HG02943 (cell line): ENCODE results near the gene PTPN6.

Experiments used
- ATAC-seq: cut with Tn5 transposase; IDR thresholded peaks from one replicate; pipeline ENCODE4 v1.9.1; 2021; ENCODE audit warnings: mild to moderate bottlenecking, low read depth, moderate library complexity; ENCODE audit not compliant: unreplicated experiment

PTPN6 gene

GRCh38 chr12:6921996-6922946, 28.9 kb upstream of the PTPN6 start:
- no peak for ATAC-seq

- no peak for ATAC-seq
Measured at GRCh38 chr12:6923003-6923732, 28.0 kb upstream of the PTPN6 start.

DNA sequence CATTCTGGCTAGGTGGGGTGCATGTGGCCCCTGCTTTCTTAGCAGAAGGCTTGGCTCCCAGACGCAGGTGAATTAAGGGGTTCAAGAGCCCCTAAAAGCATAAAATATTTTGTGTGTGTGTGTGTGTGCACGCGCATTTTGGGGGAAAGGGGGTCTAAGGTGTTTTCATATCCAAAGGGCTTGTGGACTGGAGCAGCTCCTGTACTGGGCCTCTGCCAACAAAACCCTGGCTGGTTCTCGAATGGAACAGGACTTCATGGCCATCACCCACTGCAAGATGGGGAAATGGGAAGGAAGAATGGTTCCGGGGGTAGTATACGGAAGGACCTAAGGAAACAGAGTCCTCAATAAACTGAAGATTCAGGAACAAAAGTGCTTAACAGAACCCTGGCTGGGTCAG, 27.3 kb upstream of the PTPN6 start:
- no peak for ATAC-seq

- ATAC-seq = no peak
Measured at GRCh38 chr12:6925239-6925539, 26.0 kb upstream of the PTPN6 start.

DNA sequence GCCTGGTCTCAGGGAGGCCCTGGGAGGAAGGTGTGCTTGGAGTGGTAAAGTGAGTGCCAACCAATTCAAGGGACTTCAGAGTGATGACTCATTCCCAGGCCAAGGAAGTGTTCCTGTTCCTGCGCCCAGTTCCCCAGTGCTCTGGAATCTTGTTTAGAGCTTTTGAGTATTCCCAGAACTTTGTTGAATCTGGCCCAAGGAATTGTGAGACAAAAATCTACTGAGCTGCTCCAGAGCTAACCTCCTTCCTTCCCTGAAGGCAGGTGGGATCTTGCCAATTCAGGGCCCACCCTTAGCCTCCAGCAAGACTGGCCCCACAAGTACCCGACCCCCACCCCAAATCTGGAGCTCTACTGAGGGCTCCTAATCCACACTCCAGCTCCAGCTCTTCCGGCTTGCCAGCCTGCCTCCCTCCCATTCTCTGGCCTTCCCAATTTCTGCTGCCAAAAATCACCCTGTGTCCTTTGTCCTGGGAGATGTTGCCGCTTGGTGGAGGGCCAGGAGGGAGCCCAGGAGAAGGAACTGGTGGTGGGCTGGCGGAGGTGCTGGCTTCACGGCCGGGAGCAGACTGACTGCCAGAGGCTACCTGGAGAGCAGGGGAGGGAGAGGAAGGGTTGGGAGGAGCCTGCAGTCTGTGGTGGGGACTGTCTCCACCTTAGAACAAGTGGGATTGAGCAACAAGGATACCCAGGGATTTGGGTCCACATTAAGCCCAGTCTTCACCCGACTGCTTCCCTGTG, 25.4 kb upstream of the PTPN6 start:
- ATAC-seq = no peak

- ATAC-seq = no peak
Measured at GRCh38 chr12:6927379-6928021, 23.7 kb upstream of the PTPN6 start, which contains the start of gene ATN1. TSS of gene ATN1 (plus strand) at chr12:6927959. CDS start at chr12:6934002, 6,043 bp downstream.

DNA sequence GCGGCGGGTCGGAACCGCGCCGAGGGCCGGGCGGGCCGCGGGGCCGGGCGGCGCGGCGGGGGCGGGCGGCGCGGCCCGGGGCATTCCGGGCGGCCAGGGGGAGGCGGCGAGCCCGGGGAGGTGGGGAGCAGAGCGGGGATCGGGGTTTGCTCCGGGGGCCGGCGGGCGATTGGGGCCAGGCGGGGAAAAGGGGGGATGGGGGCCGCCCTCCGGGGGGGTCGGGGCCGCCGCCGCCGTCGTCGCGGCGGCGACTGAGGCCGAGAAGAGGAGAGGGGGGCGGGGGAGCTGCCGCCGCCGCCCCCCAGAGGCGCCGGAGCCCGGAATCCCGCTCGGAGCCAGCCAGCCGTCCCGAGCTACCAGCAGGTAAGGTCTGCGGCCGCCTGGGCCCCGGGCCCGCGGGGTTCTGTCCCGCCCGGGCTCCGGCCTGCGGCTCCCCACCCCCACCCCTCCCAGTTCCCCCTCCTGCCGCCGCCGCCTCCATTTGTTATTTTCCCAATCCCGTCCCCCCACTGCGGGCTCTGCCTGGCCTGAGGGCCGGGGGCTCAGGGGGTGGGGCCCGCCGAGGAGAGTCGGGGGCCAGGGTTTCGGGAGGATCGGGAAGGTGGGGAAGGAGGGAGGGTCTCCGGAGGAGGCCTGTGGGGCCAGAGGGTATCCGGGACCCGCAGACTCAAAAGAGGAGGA, 23.0 kb upstream of the PTPN6 start:
- no peak for ATAC-seq

DNA sequence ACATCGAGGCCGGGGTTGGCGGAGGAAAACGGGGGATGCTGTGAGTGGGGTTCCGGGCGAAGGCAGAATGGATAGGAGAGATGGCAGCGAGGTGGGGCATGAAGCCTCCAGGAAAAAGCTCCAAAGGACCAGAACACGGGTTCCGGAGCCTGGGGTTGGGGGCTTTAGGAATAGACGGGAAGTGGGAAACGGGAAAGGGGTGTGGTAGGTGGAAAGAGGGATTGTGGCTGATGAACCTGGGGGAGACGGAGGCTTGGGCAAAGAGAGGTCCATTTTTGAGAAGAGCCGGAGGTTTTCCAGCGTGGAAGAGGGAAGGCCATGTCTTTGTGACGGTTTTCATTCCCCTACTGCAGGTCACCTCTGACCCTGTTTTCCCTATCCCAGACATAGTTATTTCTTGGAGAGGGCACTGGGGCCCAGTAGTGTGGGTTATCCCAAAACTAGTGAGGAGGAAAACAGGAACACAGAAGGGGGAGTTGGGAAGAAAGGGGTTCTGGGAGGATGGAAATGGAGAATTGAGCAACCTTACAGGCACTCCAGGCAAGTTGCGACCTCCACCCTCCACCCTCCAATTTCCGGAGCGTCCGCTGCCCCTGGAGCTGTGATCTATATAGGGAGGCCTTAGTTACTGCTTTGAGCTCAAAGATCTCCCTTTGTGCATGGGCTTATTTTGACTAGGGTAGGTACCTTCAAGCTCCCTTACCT, 22.3 kb upstream of the PTPN6 start:
- ATAC-seq = no peak

GRCh38 chr12:6929466-6930452, 21.4 kb upstream of the PTPN6 start:
- no peak for ATAC-seq

DNA sequence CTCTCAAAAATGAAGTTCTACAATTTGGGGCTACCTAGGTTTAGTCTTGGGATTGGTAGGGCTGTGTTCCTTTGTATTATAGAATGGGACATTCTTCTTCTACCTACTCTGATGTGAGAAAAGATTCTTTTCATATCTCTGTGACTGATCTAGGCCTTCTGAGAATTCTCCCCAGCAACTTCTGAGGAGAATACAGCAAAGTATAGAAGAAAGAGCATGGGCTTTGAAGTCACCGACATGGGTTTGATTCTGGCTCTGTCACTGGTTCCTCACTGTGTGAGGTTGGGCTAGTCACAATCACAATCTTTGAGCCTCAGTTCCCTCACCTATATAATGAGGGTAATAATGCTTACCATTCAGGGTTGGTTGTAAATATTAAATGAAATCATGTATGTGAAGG, 18.4 kb upstream of the PTPN6 start:
- no peak for ATAC-seq

GRCh38 chr12:6934110-6934509, 17.0 kb upstream of the PTPN6 start:
- ATAC-seq = no peak

GRCh38 chr12:6935371-6936193, 15.6 kb upstream of the PTPN6 start:
- ATAC-seq = no peak

- no peak for ATAC-seq
Measured at GRCh38 chr12:6936194-6936635, 14.9 kb upstream of the PTPN6 start.

DNA sequence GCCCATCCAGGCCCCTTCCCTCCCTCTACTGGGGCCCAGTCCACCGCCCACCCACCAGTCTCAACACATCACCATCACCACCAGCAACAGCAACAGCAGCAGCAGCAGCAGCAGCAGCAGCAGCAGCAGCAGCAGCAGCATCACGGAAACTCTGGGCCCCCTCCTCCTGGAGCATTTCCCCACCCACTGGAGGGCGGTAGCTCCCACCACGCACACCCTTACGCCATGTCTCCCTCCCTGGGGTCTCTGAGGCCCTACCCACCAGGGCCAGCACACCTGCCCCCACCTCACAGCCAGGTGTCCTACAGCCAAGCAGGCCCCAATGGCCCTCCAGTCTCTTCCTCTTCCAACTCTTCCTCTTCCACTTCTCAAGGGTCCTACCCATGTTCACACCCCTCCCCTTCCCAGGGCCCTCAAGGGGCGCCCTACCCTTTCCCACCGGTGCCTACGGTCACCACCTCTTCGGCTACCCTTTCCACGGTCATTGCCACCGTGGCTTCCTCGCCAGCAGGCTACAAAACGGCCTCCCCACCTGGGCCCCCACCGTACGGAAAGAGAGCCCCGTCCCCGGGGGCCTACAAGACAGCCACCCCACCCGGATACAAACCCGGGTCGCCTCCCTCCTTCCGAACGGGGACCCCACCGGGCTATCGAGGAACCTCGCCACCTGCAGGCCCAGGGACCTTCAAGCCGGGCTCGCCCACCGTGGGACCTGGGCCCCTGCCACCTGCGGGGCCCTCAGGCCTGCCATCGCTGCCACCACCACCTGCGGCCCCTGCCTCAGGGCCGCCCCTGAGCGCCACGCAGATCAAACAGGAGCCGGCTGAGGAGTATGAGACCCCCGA, 14.3 kb upstream of the PTPN6 start:
- ATAC-seq = peak; percentile 4

GRCh38 chr12:6937481-6938352, 13.4 kb upstream of the PTPN6 start:
- peak; percentile 80 for ATAC-seq
